Dermis blood vessel endothelial cell (primary cell): ENCODE measurements around the gene GNA12. TPM values are rescaled to one million over a fixed set of nuclear protein-coding genes. Genes with fewer than 3 reads are reported as not detected.
A peak's percentile ranks its signal among the peaks of the same experiment; 100 is the strongest.
"Not testable (repeated sequence)": the region's sequence is repeated elsewhere in the genome, so short reads cannot be mapped to it uniquely, and the experiment has no call there.

Experiments used
- DNase-seq: peaks from one replicate; pipeline ENCODE4 v3.0.0; 2010
- total RNA-seq: library from RNA; depleted of rRNA; stranded (reverse); fragments of >200 nt; gene quantifications from 2 replicates; pipeline ENCODE4 v1.2.3, GENCODE V29; 2014

GNA12 gene
- total RNA-seq, 1 donor from 2014 or later, result 17.4 TPM

GRCh38 chr7:2688409-2689342 lies 155.4 kb downstream of the GNA12 start:
- DNase-seq, result no peak

GRCh38 chr7:2687881-2688318 lies 156.2 kb downstream of the GNA12 start, which contains the start of gene AMZ1:
Gene AMZ1, plus strand, starts transcription at chr7:2688202. Its CDS starts 12,250 bp downstream, at chr7:2700452.
- no peak for DNase-seq

DNA sequence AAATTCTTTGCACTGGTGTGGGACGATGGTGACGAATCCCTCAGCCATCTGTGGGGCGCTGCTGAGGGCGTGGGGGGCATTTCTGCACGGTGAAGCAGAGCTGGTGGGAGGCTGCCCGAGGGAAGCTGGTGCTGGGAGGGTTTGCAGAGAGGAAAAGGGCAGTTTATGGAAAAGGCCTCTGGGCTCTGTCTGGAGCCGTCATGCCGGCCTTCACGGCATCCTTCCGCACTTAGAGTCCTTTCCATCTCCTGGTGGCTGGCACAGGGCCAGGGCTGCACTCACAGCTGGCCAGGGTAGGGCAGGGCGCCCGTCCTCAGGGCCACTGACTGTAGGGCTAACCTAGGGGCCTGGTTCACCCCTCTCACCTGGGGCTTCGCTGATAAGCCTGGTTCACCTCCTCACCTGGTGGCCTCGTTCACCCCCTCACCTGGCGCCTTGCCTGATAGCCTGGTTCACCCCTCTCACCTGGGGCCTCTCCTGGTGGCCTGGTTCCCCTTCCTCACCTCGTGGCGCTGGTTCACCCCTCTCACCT lies 156.7 kb downstream of the GNA12 start:
- no peak for DNase-seq

DNA sequence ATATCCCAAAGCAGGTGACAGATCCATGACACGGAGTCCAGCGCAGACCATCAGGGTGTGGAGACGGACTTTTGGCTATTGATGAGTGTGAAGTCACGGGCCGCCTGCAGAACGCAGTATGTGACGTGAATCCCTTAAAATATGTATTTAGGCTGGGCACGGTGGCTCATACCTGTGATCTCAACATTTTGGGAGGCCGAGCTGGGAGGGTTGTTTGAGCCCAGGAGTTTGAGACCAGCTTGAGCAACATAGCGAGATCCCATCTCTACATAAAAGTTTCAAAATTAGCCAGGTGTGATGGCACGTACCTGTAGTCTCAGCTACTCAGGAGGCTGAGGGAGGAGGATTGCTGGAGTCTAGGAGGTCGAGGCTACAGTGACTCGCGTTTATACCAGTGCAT lies 158.0 kb downstream of the GNA12 start:
- no peak for DNase-seq

DNA sequence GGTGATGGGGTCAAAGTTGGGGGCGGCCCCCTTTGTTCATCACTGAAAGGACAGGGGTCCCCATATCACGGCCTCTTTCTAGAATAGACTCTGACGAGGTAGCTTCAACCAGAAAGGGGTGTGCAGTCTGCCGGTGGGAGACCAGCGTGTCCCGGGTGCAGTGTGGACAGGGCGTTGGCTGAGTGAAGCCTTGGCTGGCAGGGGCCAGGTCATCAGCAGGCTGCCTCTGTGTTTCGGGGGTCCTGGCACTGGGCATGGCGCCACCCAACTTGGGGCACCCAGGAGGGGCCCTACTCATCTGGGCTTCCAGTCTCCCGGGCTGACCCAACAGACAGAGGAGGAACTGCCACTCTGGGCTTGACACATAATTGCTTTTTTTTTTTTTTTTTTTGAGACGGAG lies 159.6 kb downstream of the GNA12 start:
- no peak for DNase-seq

DNA sequence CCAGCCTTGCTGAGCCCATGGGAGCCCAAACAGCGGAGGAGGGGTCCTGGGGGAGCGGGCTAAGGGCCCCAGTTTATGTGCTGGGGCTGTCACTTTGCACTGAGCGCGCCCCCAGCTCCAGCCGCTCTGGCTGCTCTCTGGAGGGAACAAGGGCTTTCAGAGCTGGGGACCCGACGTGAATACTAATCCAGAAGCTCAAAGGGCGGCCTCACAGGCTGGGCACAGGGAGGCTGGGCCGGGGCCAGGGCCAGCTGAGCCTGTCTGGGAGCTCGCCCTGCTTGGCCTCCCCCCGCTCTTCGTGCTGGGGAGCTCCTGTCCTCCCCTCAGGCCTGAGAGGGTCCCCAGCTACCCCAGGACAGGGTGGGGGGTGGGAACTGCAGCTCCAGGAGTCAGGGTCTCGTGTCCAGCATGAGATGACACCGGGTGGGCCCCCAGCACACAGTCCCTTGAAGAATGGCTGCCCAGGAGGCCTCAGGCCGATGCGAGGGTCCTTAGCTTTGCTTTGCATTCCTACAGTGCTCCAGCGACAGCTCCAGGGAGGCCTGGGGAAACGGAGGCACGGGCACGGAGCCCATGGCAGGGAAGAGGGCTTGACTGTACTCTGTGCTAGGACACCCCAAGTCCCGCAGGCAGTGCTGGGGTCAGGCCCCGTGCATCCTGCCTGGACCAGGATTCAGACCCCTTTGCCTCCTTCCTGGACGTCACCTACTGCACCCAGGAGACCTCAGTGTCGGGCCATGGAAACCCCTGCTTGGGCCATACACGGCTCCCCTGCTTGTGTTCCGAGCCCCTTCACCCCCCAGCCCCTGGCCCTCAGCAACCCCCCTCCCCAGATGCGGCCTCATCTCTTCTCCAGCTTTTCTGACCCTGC lies 161.9 kb downstream of the GNA12 start:
- DNase-seq, result no peak

- peak; percentile 86 for DNase-seq
These were observed 163.2 kb downstream of the GNA12 start for GRCh38 chr7:2680792-2681490.

GRCh38 chr7:2680256-2680655 lies 163.9 kb downstream of the GNA12 start:
- no peak for DNase-seq

- DNase-seq, result not testable (repeated sequence)
These were observed 164.7 kb downstream of the GNA12 start for GRCh38 chr7:2679135-2680127.

- not testable (repeated sequence) for DNase-seq
These were observed 165.7 kb downstream of the GNA12 start for GRCh38 chr7:2678454-2678853.

Other genes starting within 250 kb of the GNA12 start
- gene TTYH3, start 212.3 kb downstream of the GNA12 start, total RNA-seq, result 72.8 and 159 TPM in 2 replicates
- gene AMZ1, start 156.1 kb downstream of the GNA12 start, total RNA-seq, result under 0.01 TPM in 2 replicates
- gene CARD11, start 199.6 kb upstream of the GNA12 start, total RNA-seq, result 1.1 and 1.4 TPM in 2 replicates